Measurements from ENCODE around the gene MTG2. TPM values are rescaled to one million over a fixed set of nuclear protein-coding genes. Genes with fewer than 3 reads are reported as not detected.

Gene MTG2
- total RNA-seq, 3 donors from 2014 or later = 38.3 to 57.6 (median 49.8) TPM

DNA sequence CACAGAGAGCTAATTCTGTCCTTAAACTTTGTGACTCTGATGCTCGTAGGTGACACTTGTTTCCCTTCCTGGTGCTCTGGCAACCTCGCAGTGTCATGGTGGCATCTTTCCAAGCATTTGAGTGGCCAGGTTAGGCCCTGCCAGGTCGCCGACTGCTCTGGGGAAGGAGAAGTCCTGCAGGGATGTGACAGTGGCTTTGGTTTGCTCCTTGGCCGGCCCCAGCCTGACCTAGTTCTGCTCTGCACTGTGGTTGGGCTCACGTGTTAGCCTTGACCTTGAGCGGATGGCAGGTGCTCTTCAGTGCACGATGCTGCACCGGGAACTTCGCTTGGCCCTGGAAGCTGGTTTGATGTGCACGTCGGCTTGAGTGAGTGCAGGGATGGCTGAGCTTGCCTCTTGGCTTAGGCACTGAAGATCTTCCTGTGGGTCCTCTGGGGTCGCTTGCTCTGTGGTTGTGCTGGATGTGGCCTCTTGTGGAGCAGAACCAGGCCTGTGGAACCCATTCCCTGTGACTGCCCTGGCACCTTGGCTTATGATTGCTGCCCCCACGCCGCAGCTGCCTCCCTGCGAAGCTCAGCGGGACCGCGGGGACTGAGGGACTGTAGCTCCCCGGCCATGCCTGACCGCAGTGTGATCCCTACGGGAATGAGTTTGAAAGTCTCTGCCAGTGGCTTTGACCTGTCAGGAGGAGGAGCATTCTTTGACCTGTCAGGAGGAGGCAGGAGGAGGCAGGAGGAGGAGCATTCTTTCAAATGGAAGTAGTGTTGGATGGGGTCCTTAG lies 64.2 kb downstream of the MTG2 start:
- ATAC-seq (no peak), DNase-seq (no peak)
- no peaks in the 10 kb centered on the region for H3K36me3 Mint-ChIP-seq (ENCODE audit: insufficient read depth)
- H3K4me1 Mint-ChIP-seq (ENCODE audit: low read depth) = peaks cover 32% of the 10 kb centered on the region
- no peaks in the 10 kb centered on the region for H3K27me3 Mint-ChIP-seq (ENCODE audit: low read depth)
- H3K4me3 Mint-ChIP-seq = no peak overlapping the region
- no peaks in the 10 kb centered on the region for H3K9me3 Mint-ChIP-seq

DNA sequence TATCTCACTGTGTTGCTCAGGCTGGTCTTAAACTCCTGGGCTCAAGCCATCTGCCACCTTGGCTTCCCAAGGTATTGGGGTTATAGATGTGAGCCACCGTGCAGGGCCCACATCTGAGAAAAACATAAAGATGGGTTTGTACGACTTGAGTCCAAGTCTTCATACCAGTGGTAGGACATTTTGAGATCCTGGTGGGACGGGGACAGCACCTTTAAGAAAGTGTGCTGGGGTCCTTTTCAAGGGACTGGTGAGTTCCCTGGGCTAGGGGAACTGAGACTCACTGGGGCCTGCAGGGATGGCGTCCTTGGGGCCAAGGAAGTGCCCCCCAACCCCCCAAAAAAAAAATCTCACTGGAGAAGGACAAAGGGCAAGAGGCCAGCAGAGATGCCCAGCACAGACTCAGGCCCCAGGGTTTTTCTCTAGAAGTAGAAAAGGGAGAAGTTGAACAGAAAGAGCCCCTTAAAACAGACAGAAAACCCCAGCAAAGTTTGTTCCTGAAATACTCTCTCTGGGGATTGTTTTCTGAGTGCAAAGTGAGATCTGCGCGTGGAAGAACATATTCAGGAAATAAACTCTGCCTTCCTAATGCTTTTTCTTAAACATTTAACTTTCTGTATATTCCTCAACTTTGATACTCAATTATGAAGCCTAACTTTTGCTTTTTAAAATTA lies 66.2 kb downstream of the MTG2 start:
- DNase-seq (no peak), ATAC-seq (no peak)
- Mint-ChIP-seq H3K4me1 (ENCODE audit: low read depth) (peaks cover 34% of the 10 kb centered on the region), H3K27me3 (ENCODE audit: low read depth) (no peaks in the 10 kb centered on the region), H3K9me3 (no peaks in the 10 kb centered on the region), H3K4me3 (no peak overlapping the region), H3K36me3 (ENCODE audit: insufficient read depth) (peaks cover 2% of the 10 kb centered on the region)

DNA sequence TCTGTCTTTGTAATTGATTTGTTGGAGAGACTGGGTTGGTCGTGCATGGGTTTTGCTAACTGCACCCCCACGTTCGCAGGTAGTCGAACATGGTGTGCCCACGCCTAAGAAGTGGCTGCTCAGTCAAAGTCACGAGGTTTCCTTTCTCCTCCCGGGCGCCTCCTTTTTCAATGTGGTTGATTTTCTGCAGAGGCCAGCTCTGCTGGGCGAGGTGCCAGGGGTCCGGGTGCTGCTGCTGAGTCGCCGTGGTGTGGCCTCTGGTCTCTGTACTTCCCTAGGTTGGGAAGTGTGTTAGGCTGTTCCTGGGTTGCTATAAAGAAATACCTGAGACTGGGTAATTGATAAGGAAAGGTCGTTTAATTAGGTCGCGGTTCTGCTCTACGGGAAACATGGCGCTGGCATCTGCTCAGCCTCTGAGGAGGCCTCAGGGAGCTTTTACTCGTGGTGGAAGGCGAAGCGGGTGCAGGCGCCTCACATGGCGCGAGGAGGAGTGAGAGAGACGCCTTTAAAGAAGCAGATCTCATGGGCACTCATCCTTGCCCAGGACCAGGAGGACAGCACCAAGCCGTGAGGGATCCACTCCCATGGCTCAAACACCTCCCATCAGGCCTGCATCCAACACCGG lies 69.6 kb downstream of the MTG2 start:
- H3K4me1 Mint-ChIP-seq (ENCODE audit: low read depth) = peaks cover 18% of the 10 kb centered on the region
- no peak for ATAC-seq
- H3K27me3 Mint-ChIP-seq (ENCODE audit: low read depth) = no peaks in the 10 kb centered on the region

More for the DNA sequence above, 69.6 kb downstream of the MTG2 start:
- Mint-ChIP-seq H3K9me3 (no peaks in the 10 kb centered on the region), H3K36me3 (ENCODE audit: insufficient read depth) (peaks cover 7% of the 10 kb centered on the region), H3K4me3 (no peak overlapping the region)
- no peak for DNase-seq

Other genes starting within 250 kb of the MTG2 start
- 10 to 100 TPM; 26.4 to 31.1 (median 27.0) TPM for gene TAF4, start 117.1 kb upstream of the MTG2 start, total RNA-seq
- gene LSM14B, start 60.6 kb upstream of the MTG2 start, total RNA-seq = 10 to 100 TPM; 35.2 to 41.3 (median 40.9) TPM
- gene PSMA7, start 39.6 kb upstream of the MTG2 start, total RNA-seq = 100 to 1,000 TPM; 651 to 699 (median 689) TPM
- 10 to 100 TPM; 14.4 to 16.1 (median 14.5) TPM for gene SS18L1, start 39.3 kb upstream of the MTG2 start, total RNA-seq
- gene HRH3, start 37.2 kb downstream of the MTG2 start, total RNA-seq = not detected
- 10 to 100 TPM; 17.5 to 22.5 (median 19.2) TPM for gene OSBPL2, start 55.5 kb downstream of the MTG2 start, total RNA-seq
- 100 to 1,000 TPM; 259 to 285 (median 274) TPM for gene ADRM1, start 120.0 kb downstream of the MTG2 start, total RNA-seq
- 1 to 10 TPM in 1 of 3 donors, under 1 TPM in 2; 0.82 to 1.0 (median 0.84) TPM for gene LAMA5, start 184.3 kb downstream of the MTG2 start, total RNA-seq
- 1,000 to 10,000 TPM; 2,653 to 2,730 (median 2,725) TPM for gene RPS21, start 204.1 kb downstream of the MTG2 start, total RNA-seq
- 1 to 10 TPM; 6.1 to 7.9 (median 6.9) TPM for gene CABLES2, start 224.3 kb downstream of the MTG2 start, total RNA-seq
- not detected for gene RBBP8NL, start 244.5 kb downstream of the MTG2 start, total RNA-seq